GM18520 (cell line): Measurements from ENCODE around the gene QRFP.

Experiments
- ATAC-seq: cut with Tn5 transposase; IDR thresholded peaks from one replicate; pipeline ENCODE4 v1.9.1; 2021; ENCODE audit not compliant: unreplicated experiment

QRFP gene

GRCh38 chr9:130891688-130892476, 4.7 kb downstream of the QRFP start:
- ATAC-seq = no peak

DNA sequence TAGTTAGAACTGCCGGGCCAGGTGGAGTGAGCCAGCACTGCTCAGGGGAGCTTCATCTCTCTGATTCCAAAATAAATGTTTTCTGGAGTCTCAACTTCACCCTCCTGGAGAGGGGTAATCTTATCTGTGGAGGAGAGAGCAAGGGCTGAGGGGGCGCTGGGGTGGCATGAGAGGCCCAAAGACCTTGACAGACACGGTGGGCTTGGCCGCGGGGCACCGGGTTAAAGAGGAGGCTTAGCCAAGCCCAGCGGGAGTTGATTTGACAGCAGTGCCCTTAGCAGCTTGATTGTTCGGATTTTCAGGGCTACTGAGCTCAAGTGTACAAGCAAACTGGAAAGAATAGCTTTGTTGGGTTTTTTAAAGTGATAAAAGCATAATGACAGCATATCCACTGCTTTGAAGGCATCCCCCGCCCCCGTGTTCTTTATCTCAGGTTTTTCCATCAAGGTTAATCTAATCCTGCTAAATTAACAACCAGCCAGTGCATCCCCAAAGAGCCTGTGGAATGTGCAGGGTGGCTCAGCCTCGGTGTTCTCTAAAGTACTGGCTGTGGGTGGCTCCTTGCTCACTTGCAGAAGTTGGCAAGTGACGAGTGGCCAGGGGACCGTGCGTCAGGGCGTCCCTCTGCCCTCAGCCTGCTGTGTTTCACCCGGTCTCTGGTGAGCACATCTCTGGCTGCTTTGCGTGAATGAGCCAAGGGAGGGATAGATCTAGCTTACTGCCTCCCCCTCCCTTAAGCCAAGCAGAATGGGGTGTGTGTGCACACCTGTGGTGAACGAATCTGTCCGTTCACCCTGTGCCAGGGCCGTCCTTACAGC, 5.5 kb downstream of the QRFP start:
- ATAC-seq = no peak

- ATAC-seq = no peak
Measured at GRCh38 chr9:130890124-130890523, 6.5 kb downstream of the QRFP start.

DNA sequence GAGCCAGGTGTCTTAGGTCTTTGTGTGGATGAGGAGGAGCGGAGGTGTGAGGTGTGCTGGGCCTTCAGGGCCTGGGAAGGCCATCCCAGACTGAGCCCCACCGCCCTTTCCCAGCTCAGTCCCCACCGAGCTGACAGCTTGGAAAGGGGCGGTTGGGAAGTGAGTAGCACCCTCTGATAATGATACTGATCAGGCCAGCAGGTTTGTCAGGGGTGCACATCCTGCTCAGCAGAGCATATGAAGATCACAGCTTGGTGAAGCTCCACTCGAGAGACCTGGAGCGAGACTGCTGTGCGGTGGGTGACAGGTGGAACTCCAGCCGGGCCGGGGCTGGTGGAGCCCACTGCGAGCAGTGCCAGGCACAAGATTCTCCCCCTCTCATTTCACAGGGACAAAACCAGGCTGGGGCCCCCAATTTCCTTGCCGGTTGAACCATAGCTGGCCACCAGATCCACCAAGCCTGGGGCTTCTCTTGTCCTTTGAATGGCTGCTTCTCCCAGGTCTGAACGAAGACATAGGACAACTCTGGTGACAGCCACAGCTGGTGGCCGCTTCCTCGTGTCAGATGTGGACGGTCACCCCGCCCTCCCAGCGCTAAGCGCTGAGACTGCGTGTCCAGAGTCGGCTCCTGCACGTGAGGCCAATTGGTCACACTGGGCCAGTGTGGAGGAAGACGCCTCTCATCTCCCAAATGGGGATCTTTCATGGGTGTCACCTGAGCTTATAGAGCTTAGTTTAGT, 8.3 kb downstream of the QRFP start:
- no peak for ATAC-seq

GRCh38 chr9:130887494-130888144, 9.0 kb downstream of the QRFP start:
- no peak for ATAC-seq

GRCh38 chr9:130886981-130887380, 9.6 kb downstream of the QRFP start:
- ATAC-seq = no peak

DNA sequence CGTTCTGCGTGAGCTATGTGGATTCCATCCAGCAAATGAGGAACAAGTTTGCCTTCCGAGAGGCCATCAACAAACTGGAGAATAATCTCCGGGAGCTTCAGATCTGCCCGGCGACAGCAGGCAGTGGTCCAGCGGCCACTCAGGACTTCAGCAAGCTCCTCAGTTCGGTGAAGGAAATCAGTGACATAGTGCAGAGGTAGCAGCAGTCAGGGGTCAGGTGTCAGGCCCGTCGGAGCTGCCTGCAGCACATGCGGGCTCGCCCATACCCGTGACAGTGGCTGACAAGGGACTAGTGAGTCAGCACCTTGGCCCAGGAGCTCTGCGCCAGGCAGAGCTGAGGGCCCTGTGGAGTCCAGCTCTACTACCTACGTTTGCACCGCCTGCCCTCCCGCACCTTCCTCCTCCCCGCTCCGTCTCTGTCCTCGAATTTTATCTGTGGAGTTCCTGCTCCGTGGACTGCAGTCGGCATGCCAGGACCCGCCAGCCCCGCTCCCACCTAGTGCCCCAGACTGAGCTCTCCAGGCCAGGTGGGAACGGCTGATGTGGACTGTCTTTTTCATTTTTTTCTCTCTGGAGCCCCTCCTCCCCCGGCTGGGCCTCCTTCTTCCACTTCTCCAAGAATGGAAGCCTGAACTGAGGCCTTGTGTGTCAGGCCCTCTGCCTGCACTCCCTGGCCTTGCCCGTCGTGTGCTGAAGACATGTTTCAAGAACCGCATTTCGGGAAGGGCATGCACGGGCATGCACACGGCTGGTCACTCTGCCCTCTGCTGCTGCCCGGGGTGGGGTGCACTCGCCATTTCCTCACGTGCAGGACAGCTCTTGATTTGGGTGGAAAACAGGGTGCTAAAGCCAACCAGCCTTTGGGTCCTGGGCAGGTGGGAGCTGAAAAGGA, 10.9 kb downstream of the QRFP start:
- no peak for ATAC-seq

GRCh38 chr9:130884542-130885483, 11.8 kb downstream of the QRFP start:
- no peak for ATAC-seq

GRCh38 chr9:130884111-130884531, 12.5 kb downstream of the QRFP start:
- no peak for ATAC-seq

DNA sequence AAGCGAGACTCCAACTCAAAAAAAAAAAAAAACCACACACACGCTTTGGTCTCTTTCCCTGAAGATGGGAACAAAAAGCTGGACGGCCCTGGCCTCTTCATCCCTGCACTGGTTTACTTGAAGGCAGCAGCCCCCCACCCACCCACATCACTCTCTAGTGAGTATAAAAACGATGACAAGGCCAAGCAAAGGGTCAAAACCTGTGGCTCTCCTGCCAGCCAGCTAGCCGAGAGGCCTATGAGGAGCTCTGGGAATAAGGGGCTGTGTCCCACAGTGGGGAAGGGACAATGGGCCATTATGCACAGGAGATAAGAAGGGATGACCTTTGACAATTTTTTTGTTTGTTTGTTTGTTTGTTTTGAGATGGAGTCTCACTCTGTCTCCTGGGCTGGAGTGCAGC, 13.1 kb downstream of the QRFP start:
- no peak for ATAC-seq

DNA sequence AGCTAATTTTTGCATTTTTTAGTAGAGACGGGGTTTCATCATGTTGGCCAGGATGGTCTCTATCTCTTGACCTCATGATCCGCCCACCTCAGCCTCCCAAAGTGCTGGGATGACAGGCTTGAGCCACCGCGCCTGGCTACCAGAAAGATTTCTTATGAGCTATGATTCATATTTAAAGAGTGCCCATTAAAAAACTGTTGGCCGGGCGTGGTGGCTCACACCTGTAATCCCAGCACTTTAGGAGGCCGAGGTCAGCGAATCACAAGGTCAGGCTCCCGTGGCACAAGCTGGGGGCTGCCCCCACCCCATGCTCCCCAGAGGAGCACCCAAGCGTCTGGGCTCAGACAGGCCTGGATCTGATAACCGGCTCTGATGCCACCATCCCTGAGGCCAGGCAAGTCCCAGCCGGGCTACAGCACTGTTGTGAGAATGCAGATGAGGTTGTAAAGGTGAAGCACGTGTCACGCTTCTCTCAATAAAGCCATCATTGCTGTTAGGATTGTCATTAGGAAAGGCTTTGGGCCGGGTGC, 13.9 kb downstream of the QRFP start:
- ATAC-seq = no peak

- no peak for ATAC-seq
Measured at GRCh38 chr9:130881516-130881915, 15.1 kb downstream of the QRFP start.

DNA sequence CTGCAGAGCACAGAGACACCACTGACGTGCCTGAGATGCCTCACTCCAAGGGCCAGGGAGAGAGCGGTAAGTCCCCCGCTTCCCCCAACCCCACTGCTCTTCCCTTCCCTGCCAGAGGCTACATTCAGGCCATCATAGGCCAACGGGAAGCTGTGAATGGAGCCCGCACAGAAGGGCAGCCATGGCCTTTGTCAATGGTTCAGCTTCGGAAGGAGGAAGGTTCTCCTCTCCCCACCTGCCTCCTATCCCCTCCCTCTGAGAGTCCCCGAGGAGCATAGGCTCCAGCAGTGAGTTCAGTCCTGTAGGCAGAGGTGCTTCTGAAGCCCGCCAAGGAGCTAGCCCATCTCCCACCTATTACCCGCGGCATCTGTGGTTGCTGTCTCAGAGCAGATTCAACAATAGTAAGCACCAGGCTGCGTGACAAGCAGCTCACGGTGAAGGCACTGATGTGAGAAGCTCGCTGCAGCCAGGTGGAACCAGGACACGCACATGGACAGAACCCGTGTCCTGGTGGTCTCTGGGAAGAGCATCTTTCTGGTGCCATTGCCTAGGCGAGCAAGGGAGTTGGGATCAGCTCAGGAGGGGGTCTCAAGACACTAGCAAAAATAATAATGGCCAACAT, 15.9 kb downstream of the QRFP start:
- ATAC-seq = no peak

GRCh38 chr9:130879863-130880411, 16.7 kb downstream of the QRFP start:
- no peak for ATAC-seq

DNA sequence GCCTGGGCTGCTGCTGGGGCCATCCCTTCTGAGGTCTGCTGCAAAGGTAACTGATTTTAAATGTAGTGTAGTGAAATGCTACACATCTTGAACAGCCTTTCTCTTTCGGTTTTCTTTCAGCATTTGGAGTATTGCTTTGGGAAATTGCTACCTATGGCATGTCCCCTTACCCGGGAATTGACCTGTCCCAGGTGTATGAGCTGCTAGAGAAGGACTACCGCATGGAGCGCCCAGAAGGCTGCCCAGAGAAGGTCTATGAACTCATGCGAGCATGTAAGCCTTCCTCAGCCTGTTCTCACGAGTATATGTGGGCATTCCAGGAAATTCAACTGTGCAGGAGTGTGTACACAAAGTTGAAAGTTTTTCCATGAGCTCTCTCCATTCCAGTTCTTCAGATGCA, 18.3 kb downstream of the QRFP start:
- no peak for ATAC-seq

DNA sequence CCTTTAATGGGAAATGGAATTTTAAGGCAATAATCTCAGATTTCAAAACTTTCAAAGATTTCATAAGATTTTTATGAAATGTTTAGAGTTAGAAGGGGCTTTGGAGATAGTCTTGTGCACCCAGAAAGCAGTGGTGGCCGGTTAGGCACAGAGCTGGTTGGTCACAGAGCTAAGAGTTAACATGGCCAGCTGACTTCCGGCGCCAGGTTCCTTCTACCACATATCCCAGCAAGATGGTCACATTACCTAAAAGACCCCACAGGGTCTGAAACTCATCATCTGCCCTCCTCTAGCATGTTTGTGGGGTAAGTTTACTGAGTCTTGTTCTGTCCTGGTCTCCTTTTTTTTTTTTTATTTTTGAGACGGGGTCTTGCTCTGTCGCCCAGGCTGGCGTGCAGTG, 19.3 kb downstream of the QRFP start:
- no peak for ATAC-seq

DNA sequence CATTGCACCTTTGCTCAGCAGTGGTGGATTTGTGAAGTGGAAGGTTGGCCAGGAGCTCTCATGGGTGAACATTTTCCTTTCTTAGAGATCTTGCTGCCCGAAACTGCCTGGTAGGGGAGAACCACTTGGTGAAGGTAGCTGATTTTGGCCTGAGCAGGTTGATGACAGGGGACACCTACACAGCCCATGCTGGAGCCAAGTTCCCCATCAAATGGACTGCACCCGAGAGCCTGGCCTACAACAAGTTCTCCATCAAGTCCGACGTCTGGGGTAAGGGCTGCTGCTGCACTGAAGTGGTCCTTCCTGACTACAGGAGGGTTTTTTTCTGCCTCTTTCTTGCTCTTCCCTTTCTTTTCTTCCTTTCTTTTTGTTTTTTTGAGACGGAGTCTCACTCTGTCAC, 21.8 kb downstream of the QRFP start:
- ATAC-seq = no peak

GRCh38 chr9:130873966-130874365, 22.6 kb downstream of the QRFP start:
- ATAC-seq = no peak
